Activated B cell treated with CpG ODN at 0.5 μM for 24 hours (primary cell): Measurements from ENCODE around the gene LPP. TPM values are rescaled to one million over a fixed set of nuclear protein-coding genes. Genes with fewer than 3 reads are reported as not detected.

ENCODE experiments used
- ATAC-seq: fragments of 200-7000 bp; cut with Tn5 transposase; one replicate; pipeline ENCODE4 v1.10.0; 2021; ENCODE audit warnings: low read depth, mild to moderate bottlenecking, moderate library complexity
- CTCF ChIA-PET: fragments of 350-600 bp; sonication (Branson Sonifier 250); formaldehyde crosslinking; loops from one replicate; lab custom pipeline; 2021; ENCODE audit warnings: antibody characterized with exemption; lab: Charles Lee
- POLR2A ChIA-PET: fragments of 350-600 bp; sonication (Branson Sonifier 250); formaldehyde crosslinking; loops from one replicate; lab custom pipeline; 2021; ENCODE audit warnings: antibody characterized with exemption; lab: Charles Lee
- DNase-seq: peaks from one replicate; pipeline ENCODE4 v3.0.0; 2022
- H3K27ac Mint-ChIP-seq: one replicate; pipeline ENCODE4 v1.8.0; 2020; ENCODE audit warnings: mixed read lengths
- H3K27me3 Mint-ChIP-seq: one replicate; pipeline ENCODE4 v1.8.0; 2021; ENCODE audit warnings: mixed read lengths
- H3K36me3 Mint-ChIP-seq: one replicate; pipeline ENCODE4 v1.8.0; 2021; ENCODE audit warnings: low read depth, mixed read lengths
- H3K4me1 Mint-ChIP-seq: one replicate; pipeline ENCODE4 v1.8.0; 2021; ENCODE audit warnings: mixed read lengths
- H3K4me3 Mint-ChIP-seq: one replicate; pipeline ENCODE4 v1.8.0; 2020; ENCODE audit warnings: mild to moderate bottlenecking, mixed read lengths
- H3K9me3 Mint-ChIP-seq: one replicate; pipeline ENCODE4 v1.8.0; 2020; ENCODE audit warnings: mixed read lengths
- CTCF ChIP-seq: fragments of 200-600 bp; IDR thresholded peaks from one replicate; pipeline ENCODE4 v1.8.0; 2022; ENCODE audit warnings: antibody characterized with exemption, mild to moderate bottlenecking
- intact Hi-C: fragments of 100-400 bp; cut with micrococcal nuclease; formaldehyde crosslinking; loops from one replicate; pipeline ENCODE4 v1.15.1; 2024
- total RNA-seq: library from RNA; stranded (reverse); gene quantifications from 2 replicates; pipeline ENCODE4 v1.2.3, GENCODE V29; 2022

LPP gene
- total RNA-seq, 1 donor from 2014 or later = 60.1 TPM

DNA sequence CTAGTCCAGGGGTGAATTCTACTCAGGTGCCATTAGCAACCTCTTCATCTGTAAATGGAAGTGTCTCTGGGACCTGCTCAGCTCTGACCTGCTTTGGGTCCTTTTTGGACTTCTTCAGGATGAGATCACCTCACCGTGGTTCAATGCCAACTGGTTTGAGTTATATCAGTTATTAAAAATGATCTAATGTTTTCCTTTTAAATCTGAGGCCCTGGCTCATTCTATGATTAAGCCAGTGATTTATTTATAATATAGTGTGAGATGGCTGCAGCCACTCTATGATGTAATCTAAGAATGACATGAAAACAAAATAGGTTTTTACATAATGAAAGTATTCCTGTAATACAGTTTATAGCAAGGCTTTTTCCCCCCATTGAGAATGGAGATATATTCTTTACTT, 79.4 kb downstream of the LPP start:
- Mint-ChIP-seq H3K4me1 (peaks cover 62% of the 10 kb centered on the region), H3K27me3 (no peaks in the 10 kb centered on the region), H3K36me3 (peaks cover 16% of the 10 kb centered on the region), H3K4me3 (no peak overlapping the region), H3K9me3 (no peaks in the 10 kb centered on the region), H3K27ac (no peak overlapping the region)
- DNase-seq (no peak), ATAC-seq (no peak)
- no peak for TF ChIP-seq CTCF
- intact Hi-C loops = no loop called here
- ChIA-PET POLR2A (no interaction called here), CTCF (no interaction called here)

GRCh38 chr3:188234132-188234531, 80.2 kb downstream of the LPP start:
- no peak overlapping the region for H3K4me3 Mint-ChIP-seq
- DNase-seq = no peak
- H3K36me3 Mint-ChIP-seq = peaks cover 15% of the 10 kb centered on the region
- POLR2A ChIA-PET = interaction anchor here (0.8 kb wide), 1 partner anchor 18 kb away, joined by 3 read pairs; no protein-coding TSS in a partner anchor
- no peaks in the 10 kb centered on the region for H3K9me3 Mint-ChIP-seq
- CTCF ChIA-PET = no interaction called here
- ATAC-seq = no peak
- peaks cover 65% of the 10 kb centered on the region for H3K4me1 Mint-ChIP-seq
- no peaks in the 10 kb centered on the region for H3K27me3 Mint-ChIP-seq
- intact Hi-C loops = no loop called here
- TF ChIP-seq CTCF = no peak
- H3K27ac Mint-ChIP-seq = no peak overlapping the region

DNA sequence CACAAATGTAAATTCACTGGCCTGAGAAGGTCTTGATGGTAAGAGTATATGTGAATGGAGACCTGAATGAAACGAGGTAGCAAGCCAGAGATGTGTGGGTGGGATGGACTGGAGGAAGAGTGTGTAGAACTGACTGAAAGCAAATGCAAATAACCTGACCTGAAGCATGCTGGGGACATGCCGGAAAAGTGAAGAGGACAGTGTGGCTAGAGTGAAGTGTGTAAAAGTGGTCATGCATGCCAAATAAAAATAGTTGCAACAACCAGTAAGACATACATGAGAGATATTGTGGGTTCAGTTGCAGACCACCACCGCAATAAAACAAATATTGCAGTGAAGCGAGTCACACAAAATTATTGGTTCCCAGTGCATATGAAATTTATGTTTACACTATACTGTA, 82.3 kb downstream of the LPP start:
- CTCF ChIA-PET = no interaction called here
- peaks cover 82% of the 10 kb centered on the region for H3K4me1 Mint-ChIP-seq
- H3K27me3 Mint-ChIP-seq = no peaks in the 10 kb centered on the region
- DNase-seq = no peak
- no peak overlapping the region for H3K4me3 Mint-ChIP-seq
- POLR2A ChIA-PET = no interaction called here
- peaks cover 7% of the 10 kb centered on the region for H3K36me3 Mint-ChIP-seq
- no peak overlapping the region for H3K27ac Mint-ChIP-seq
- ATAC-seq = peak; percentile 29
- no peaks in the 10 kb centered on the region for H3K9me3 Mint-ChIP-seq
- intact Hi-C loops = no loop called here
- no peak for TF ChIP-seq CTCF

DNA sequence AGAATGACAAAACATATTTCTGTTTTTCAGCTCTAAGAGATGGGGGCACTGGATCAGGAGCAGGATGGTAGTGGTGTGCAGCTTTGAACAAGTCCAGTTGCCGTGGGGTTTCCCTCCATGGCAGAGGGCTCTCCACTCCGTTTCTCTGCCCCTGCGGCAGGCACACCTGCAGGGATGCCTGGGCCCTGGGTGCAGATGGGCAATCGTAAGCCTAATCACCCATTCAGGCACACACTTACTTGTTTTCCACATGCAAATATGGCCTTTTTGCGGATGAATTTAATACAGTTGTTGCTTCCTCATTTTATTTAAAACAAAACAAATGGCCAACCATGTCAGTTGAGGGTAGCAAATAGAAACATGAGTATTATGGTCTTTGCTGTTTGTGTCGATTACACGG, 85.1 kb downstream of the LPP start:
- DNase-seq = no peak
- H3K4me1 Mint-ChIP-seq = peaks cover 97% of the 10 kb centered on the region
- no peak for TF ChIP-seq CTCF
- ChIA-PET POLR2A (interaction anchor here (1.2 kb wide), 1 partner anchor 66 kb away, joined by 3 read pairs; no protein-coding TSS in a partner anchor), CTCF (interaction anchor here (0.9 kb wide), 1 partner anchor 296 kb away, joined by 3 read pairs; no protein-coding TSS in a partner anchor)
- intact Hi-C loops = no loop called here
- H3K27me3 Mint-ChIP-seq = no peaks in the 10 kb centered on the region
- H3K36me3 Mint-ChIP-seq = no peaks in the 10 kb centered on the region
- no peak overlapping the region for H3K4me3 Mint-ChIP-seq
- H3K27ac Mint-ChIP-seq = peak overlapping the region; percentile 36
- ATAC-seq = peak; percentile 45
- H3K9me3 Mint-ChIP-seq = no peaks in the 10 kb centered on the region

- intact Hi-C loops = no loop called here
- ATAC-seq (no peak), DNase-seq (no peak)
- POLR2A ChIA-PET = interaction anchor here (0.6 to 1.2 kb wide), 2 partner anchors 65 to 92 kb away, joined by 3 read pairs; no protein-coding TSS in a partner anchor
- TF ChIP-seq CTCF = no peak
- H3K27ac Mint-ChIP-seq = peak overlapping the region; percentile 36
- no peaks in the 10 kb centered on the region for H3K27me3 Mint-ChIP-seq
- H3K4me3 Mint-ChIP-seq = no peak overlapping the region
- CTCF ChIA-PET = no interaction called here
- H3K9me3 Mint-ChIP-seq = no peaks in the 10 kb centered on the region
- no peaks in the 10 kb centered on the region for H3K36me3 Mint-ChIP-seq
- peaks cover 97% of the 10 kb centered on the region for H3K4me1 Mint-ChIP-seq
Measured at GRCh38 chr3:188239577-188239976, 85.6 kb downstream of the LPP start.
